ENCODE measurements around the gene TPI1. TPM values are rescaled to one million over a fixed set of nuclear protein-coding genes. Genes with fewer than 3 reads are reported as not detected.

TPI1 gene
- total RNA-seq, 1 experiment from 2014 or later: 1,177 TPM

DNA sequence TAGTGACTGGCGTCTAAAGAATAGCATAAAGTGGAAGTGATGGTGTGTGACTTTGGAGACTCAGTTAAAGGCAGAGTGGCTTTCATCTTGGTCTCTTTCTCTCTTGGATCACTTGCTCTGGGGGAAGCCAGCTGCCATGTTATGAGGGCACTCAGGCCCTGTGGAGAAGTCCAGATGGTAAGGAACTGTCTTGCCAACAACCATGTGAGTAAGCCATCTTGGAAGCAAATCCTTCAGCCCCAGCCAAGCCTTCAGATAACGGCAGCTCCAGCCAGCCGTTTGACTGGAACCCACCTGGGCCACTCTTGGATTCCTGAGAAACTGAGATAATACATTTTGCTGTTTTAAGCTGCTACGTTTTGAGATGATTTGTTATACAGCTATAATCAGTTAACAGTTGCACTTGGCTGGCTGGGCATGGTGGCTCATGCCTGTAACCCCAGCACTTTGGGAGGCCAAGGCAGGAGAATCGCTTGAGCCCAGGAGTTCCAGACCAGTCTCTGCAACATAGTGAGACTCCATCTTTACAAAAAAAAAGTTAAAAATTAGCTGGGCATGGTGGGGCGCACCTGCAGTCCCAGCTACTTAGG, 29.6 kb downstream of the TPI1 start:
- Histone ChIP-seq H3K79me2 (ENCODE audit: insufficient read depth, low read length) (no peaks in the 10 kb centered on the region), H2BK20ac (ENCODE audit: low read depth, low read length, poor library complexity, severe bottlenecking) (no peak overlapping the region), H3K23ac (ENCODE audit: insufficient read length, low read depth, low read length) (no peak overlapping the region), H3T11ph (ENCODE audit: low read length) (no peak overlapping the region), H3K4ac (ENCODE audit: low read depth, low read length) (no peak overlapping the region), H2BK120ac (ENCODE audit: low read depth, low read length, poor library complexity, severe bottlenecking) (no peak overlapping the region), H3K56ac (ENCODE audit: insufficient read length, low read depth, low read length) (no peak overlapping the region), H3K27ac (ENCODE audit: insufficient read length, low read depth, low read length) (no peak overlapping the region), H3K18ac (ENCODE audit: insufficient read length, low read depth, low read length) (no peak overlapping the region), H3K27me3 (ENCODE audit: insufficient read depth, low read length) (no peaks in the 10 kb centered on the region), H3K4me1 (ENCODE audit: insufficient read depth, low read length) (peaks cover 2% of the 10 kb centered on the region; the same call in 1 of the 2 replicates), H3K23me2 (ENCODE audit: insufficient read length, low read depth, low read length, poor library complexity, severe bottlenecking) (no peaks in the 10 kb centered on the region), H2AK5ac (ENCODE audit: insufficient read length, low read length) (no peak overlapping the region), H2BK15ac (ENCODE audit: low read depth, low read length) (0 out of 2 replicates have a peak overlapping the region, but pooled peaks have one; percentile 37), H2BK5ac (ENCODE audit: insufficient read length, low read length) (no peak overlapping the region), H4K8ac (replicated peaks; ENCODE audit: insufficient read length, low read depth, low read length) (no peak overlapping the region), H4K91ac (ENCODE audit: insufficient read length, low read depth, low read length) (no peak overlapping the region), H4K20me1 (ENCODE audit: control insufficient read depth, insufficient read depth, insufficient read length) (peaks cover 2% of the 10 kb centered on the region), H2BK12ac (ENCODE audit: insufficient read length, low read depth, low read length) (no peak overlapping the region), H3K79me1 (ENCODE audit: insufficient read depth, low read depth, low read length, poor library complexity, severe bottlenecking) (no peaks in the 10 kb centered on the region), H2AFZ (ENCODE audit: low read length) (no peak overlapping the region), H3K9ac (ENCODE audit: extremely low read depth, insufficient read length, low read length) (no peak overlapping the region), H3K4me2 (ENCODE audit: insufficient read depth, insufficient read length, low read length) (no peak overlapping the region), H4K5ac (ENCODE audit: insufficient read length, low read depth, low read length) (no peak overlapping the region), H3K9me3 (ENCODE audit: control insufficient read depth, low read depth, low read length) (no peaks in the 10 kb centered on the region), H3K14ac (ENCODE audit: insufficient read depth, low read length) (no peak overlapping the region)
- no CpG with 5 or more reads among the region's 6 CpGs for WGBS (ENCODE audit: extremely low coverage, insufficient read length, low lambda C conversion rate)
- Mint-ChIP-seq H3K4me3 (no peak overlapping the region), H3K9me3 (no peaks in the 10 kb centered on the region), H3K4me1 (peaks cover 0 to 6% of the 10 kb centered on the region in 2 experiments; a peak in 1 of 4 replicates), H3K27me3 (ENCODE audit: low read depth) (no peaks in the 10 kb centered on the region; the same call in 1 of the 2 replicates), H3K36me3 (ENCODE audit: insufficient read depth in 1 of 3, low read depth in 3 of 3) (peaks cover 0 to 2% (median 0%) of the 10 kb centered on the region in 3 experiments; a peak in 1 of 7 replicates), H3K27ac (no peak overlapping the region)
- no peak for TF ChIP-seq CTCF (conservative IDR thresholded peaks at IDR 0.05)
- DNase-seq: no peak
